Stimulated activated CD8-positive, alpha-beta memory T cell treated with anti-CD3 and anti-CD28 coated beads, Interleukin-15, amount 100 ng/mL, for 4 hours (primary cell): ENCODE measurements around the gene SLC7A8.

Source experiments
- DNase-seq, 2 donors: peaks; one replicate each; pipeline ENCODE4 v3.0.0-alpha.2; 2020; ENCODE audit warnings: low read depth in 2 of 2

Gene SLC7A8

DNA sequence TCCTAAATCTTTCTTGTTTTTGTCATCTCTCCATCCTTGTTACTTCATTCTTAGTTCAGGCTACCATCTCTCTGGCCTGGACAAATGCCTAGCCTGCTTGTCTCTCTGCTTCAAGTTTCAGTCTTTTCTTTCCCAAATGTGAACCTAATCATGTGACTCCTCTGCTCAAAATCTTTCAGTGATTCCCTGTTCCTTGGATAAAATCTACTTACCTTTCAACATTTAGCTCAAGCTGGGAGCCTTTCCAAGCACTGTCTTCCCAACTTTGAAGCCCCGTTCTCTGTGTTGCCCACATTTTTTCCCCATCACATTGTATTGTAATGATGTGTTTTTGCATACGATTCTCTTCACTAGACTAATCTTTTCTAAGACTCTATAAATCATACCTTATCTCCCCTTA, 24.7 kb downstream of the SLC7A8 start:
- no peak for DNase-seq

DNA sequence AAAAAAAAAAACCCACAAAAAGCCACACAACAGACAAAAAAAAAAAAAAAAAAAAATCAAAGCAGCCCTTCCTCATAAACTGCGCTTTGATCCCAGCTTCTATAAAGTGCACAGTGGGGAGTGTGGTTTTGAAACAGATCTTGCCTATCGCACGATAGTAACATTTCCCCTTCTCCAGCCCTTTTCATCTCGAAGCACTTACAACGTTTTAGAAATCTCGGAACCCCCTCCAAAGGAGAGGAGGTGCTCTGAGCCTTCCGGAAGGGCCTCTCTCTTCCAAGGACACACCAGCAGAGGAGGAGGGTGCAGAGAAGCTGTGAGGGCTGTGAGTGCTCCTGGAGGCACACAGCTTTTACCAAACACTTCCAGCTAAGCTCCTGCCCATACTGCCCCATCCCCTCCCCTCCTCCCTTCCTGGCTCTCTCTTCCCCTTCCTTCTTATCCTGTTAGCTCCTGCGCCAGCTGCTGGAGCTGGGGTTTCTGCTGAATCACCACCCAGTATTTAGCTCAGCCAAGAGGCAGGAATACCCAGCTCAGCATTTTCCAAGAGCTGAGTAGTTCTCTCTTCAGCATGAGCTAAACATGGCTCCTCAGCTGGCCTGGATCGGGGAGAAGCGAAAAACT, 28.4 kb downstream of the SLC7A8 start:
- DNase-seq = no peak

DNA sequence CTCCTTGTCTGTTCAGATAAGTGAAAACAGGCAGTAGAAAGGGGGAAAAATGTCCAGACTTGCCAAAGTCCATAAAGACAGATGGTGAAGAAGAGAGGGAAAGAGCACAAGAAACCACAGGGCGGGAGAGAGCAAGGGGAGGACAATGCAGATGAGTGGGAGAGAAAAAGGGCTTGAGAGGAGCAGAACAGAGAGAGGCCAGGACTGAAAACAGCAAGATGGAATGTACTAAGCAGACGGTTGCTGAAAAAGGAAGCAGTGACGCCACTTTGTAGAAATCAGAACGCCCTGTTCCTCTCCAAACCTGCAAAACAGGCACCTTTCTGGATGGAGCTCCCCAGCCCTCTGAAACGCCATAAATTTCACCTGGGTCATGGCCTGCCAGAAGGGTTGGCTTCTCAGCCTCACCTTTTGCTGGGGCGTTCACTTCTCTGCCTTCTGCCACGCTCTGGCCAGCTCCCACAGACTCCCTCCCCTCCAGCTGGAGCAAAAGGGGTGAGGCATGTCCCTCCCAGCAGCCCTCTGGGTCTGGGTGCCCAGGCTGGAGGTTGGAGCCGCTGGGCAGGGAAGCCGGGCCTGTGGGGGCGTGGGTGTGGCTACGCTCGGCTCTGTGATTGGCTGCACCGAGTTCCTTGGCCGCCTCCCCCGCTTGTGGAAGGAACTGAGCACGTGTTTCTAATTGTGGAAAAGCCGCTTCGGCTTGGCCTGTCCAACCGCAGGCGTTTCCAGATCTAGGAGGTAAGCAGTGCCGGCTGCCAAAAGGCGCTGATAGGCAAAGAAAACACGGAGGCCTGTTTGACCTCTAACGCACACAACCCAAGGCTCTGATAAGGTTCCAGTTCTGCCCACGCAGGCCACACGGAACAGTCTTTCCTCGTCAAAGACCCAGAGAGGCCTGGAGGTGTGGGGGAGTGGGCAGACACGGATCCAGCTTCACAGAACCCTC, 29.3 kb downstream of the SLC7A8 start:
- DNase-seq = no peak

DNA sequence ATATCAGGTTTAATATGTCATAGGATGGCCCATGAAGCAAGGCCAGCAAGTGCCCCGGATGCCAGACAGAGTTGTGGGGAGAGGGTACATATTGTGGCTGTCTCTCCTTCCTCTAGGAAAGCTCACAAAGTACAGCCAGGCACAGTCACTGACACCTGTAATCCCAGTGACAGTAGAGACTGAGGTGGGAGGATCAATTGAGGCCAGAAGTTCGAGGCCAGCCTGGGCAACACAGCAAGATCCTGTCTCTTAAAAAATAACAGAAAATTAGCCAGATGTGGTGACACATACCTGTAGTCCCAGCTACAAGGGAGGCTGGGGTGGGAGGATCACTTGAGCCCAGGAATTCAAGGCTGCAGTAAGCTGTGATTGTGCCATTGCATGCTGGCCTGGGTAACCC, 32.1 kb downstream of the SLC7A8 start:
- DNase-seq = no peak

DNA sequence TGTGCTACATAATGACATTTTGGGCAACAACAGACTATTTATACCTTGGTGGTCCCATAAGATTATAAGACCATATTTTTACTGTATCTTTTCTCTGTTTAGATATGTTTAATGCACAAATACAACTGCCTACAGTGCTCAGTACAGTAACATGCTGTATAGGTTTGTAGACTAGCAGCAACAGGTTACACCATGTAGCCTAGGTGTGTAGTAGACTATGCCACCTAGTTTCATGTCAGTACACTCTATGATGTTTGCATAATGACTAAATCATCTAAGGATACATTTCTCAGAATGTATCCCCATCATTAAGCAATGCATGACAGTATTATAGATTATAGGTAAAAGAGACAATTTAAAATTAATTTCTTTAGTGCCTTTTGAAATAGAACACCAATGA, 33.7 kb downstream of the SLC7A8 start:
- no peak for DNase-seq

DNA sequence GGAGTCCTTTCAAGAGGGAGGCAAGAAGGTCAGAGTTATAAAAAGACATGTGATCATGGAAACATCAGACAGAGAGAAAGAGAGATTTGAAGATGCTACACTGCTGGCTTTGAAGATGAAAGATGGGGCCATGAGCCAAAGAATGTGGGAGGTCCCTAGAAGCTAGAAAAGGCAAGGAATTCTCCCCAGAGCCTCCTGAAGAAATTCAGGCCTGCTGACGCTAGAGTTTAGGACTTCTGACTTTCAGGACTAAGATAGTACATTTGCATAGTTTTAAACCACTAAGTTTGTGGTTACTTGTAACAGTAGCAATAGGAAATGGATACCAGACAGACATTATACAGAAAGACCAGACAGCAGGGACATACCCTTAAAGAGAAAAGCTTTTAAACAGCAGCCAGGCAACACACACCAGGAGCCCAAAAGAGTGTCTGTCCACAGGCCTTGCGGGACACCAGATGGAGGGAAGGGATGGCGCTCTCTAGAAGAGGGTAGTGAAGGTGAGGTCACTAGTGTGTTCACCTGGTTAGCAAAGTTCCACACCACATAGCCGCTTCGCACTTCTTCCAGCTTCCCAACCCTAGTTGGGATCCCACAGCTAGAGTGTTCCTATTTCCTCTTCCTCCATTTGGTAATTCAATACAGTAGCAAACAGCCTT, 34.7 kb downstream of the SLC7A8 start:
- no peak for DNase-seq

DNA sequence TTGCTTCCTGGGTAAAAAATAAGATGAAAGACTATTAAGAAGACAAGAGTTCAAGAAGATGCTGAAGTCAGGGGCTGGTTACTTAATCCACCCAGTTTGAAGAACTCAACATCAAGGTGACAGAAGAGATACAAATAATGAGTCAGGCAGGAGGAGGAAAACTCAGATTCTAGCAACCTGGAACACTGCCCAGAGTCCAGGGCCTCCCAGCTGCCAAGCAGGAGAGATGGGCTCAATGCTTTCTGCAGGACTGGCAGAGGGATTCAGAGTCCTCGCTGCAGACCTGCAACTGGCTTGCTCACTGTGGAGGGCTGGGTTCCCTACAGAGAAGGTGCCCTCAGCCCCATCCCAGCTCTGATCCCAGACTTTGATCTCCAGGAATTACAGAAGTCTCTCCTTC, 35.8 kb downstream of the SLC7A8 start:
- no peak for DNase-seq

DNA sequence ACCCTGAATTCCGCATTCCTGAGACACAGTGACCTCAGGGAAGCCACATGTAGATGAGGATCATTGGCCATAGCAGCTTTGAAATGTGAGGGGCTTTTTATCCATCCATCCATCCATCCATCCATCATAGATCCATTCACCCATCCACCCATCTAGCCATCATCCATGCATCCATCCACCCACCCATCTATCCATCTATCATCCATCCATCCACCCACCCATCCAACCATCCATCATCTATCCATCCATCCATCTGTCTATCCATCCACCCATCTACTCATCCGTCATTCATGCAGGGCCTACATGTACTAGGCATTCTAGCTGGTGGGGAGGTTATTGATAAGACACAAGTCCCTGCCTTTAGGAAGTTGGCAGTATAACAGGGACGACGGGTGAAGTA, 36.5 kb downstream of the SLC7A8 start:
- no peak for DNase-seq

DNA sequence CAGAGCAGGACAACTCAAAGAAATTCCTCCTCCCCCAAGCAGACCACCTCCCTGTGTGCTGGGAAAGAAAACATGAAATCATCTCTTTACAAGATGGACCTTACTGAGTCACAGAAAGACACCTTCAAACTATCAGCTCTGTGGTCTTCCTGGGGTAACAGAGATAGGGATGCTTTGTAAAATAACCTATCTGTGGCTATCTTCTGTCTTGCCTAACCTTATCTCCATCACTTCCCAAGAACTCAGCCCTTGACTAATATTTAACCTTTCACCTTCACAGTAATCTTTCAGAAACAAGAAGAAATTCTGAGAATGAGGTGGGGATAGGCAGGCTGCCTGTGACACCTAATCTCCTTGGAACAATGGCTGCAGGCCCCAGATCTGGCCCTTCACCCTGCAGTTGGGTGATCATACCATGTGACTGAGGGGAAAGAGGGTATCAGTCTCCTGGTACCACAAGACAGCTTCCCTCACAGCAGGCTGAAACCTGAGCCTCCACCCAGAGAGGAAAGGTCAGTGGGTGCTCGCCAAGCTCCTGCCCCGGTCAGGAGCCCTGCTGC, 37.0 kb downstream of the SLC7A8 start:
- DNase-seq = no peak

DNA sequence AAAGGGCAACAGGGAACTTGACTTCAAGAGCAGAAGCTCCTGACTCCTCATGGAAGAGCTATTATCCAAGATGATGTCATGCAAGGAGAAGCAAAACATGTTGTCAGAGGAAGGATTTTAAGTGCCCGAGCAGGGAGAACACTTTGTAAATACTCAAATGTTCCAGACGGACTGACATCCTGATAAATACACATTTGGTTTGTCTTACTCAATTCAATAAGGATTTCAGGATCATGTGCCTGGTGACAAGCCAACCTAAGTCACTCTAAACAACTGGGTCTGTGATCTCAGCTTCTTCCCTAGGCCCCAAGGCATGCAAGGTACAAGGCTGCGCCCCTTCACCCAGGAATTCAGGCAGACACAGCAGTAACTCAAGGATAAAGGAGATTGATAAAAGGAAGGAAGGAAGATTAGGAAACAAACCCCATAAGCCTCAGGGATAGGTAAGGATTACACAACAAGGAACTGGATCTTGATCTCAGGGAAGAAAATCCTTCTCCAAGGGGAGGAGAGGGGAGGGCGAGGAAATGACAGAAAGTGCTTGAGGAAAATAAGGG, 37.6 kb downstream of the SLC7A8 start:
- DNase-seq = no peak

DNA sequence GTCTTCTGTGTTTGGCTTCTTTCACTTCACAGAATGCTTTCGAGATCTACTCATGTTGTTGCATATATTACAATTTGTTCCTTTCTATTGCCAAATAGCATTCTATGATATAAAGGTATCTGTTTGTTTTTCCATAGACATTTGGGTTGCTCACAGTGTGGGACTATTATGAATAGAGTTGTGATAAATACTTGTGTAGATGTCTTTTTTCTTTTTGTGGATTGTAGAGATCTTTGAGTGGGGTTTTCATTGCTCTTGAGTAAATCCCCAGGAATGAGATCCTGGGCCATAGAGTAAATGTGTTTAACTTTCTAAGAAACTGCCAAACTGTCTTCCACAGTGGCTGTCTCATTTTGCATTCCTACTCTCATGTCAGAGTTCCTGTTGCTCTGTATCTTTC, 39.5 kb downstream of the SLC7A8 start:
- no peak for DNase-seq

DNA sequence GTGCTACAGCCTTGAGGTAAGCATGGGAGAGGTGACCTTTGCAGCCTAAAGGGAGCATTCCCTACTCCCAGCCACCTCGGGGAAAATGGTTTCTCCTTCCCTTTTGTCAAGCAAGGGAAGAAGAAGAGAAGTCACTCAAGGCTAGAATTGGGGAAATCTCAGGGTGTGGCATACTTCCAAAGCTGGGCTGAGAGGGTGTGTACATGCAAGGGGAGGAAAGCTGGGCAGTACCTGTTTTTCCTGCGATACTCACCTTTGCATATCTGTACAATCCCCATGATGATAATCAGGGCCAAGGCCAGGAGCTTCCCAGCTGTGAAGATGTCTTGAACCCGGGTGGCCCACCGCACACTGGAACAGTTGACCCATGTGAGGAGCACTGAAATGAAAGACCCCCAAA, 40.6 kb downstream of the SLC7A8 start:
- no peak for DNase-seq

DNA sequence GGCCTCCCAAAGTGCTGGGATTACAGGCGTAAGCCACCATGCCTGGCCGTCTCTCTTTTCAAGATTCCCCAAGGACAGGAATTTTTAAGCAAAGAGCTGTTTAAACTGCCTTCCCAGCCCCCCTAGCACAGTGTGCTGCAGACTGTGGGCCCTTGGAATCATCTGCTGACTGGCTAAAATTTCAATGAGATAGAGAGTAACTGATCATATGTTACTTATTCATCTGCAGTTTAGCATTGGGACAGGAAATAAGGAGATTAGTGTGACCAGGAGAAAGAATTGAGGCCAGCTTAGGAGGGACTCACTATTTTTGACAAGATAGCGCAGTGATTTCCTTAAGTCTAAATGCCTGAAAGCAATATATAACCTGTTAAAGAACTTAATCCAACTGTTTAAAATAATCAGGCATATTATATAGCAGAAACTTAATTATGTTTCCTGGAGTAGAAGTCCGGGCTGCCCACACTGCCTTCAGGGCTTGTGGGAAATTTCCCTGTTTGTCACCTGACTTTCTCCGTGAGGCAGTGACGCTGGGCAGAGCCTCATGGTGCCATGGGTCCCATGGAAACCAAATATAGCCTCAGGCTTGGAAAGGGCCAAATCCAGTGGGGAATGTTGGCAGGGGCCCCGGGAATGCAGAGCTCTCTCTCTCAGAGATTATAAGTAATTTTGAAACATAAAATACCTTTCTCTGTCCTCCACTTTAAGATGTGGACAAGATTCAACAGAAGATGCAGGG, 41.6 kb downstream of the SLC7A8 start:
- no peak for DNase-seq

DNA sequence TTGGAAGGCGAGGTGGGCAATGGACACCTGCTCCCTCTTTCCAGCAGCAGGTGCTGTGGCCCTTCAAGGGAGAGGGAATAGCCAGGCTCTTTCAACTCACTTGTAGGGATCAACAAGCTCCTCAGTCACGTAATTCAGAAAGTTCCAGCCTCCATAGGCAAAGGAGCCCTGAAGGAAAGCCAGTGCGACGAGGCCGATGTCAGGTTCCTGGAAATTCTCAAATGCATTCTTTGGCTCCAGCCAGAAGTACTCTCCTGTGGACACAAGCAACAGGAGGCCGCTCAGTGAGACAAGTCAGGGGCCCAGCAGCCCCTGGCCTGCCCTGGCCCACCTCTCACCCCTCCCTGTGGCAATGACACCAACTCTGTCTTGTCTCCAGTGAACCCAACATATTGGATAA, 43.1 kb downstream of the SLC7A8 start:
- no peak for DNase-seq

DNA sequence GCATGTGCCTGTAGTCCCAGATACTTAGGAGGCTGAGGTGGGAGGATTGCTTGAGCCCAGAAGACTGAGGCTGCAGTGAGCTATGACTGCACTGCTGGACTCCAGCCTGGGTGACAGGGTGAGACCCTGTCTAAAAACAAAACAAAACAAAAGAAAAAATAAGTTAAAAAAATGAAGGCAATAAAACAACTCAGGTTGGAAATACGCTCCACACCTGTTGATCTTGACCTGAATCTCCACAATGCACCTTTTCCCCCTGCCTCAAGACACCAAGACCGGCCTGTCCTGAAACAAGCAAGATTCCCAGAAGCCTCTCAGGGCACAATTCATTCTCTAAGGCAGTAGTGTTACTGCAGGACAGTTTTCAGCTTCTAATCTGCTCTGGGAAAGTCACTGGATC, 43.6 kb downstream of the SLC7A8 start:
- no peak for DNase-seq

DNA sequence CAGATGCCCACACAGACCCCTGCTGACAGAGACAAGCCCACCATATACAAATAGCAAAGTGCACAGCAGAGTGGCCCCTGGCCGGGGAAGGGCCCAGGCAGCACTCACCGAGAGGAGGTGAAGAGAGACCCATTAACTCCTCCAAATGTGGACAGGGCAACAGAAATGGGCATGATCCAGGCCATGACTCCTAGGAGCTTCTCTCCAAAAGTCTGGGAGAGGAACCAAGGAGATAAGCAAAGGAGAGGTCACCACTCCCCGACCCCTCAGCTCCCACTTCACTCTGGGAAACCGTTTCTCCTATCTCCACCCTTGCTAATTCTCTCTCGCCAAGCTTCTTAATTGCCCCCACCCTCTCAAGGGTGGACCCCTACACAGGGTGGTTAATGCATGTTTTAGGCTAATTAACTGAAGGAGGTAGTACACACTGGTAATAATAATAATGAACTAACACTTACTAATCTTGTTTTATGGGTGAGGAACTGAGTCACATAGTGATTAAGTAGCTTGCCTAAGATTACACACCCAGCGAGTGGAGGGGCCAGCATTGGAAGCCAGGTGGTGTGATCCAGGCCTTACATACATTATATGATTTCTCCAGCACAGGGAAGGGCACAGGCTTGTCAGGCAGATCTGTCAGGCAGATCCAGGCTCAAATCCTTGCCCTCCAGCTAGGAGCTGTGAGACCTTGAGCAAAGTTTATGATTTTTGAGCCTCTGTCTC, 45.5 kb downstream of the SLC7A8 start:
- DNase-seq = no peak

DNA sequence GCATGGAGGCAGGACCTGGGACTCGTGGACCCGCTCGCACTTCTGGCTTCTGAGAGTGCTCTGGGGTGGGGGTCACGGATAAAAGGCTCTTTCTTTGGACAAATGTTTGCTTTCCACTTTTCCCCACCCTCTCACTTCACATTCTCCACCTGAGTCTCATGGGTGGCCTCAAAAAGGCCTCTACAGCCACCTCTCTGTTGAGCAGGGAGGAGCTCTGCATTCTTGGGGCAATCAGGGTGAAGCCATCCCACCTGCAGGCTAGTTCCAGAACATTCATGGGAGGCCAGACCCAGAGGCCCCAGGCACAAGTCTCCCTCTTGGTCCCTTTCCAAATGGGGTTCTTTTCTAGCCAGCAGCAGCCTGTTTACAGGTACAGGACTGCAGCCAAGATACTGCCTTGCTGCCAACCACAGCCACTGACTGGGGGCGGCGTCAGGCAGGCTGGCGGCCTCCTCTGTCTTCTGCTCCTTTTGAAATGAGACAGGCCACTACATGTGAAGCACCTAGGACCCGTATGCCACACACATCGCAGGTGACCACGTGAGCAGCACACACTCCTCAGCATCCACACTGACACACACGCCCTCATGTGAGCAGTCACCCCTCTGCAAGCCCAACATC, 46.2 kb downstream of the SLC7A8 start:
- DNase-seq = no peak

DNA sequence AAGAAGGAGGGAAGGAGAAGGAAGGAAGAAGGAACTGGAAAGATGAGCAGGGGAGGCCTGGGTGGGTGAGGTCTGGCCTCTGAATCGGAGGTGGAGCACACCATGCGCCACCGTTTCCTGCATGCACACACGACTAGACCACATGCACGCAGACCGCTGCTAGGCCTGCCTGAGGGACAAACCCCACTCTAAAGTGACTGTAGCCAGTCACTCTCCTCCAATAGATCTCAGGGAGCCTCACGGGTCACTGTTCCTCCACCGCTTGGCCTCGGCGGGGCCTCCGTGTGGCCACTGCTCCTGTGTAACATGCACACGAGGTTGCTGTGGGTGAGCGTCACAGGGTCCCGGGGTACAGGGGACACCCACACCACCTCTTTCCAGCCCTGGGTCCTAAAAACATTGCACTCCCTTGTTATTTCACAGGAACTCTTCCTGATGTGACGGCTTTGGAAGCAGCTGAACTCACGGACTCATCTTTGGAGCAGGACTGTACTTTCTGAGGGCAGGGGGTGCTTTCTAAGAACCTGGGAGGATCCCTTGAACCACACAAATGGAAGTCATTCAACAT, 46.8 kb downstream of the SLC7A8 start:
- no peak for DNase-seq

DNA sequence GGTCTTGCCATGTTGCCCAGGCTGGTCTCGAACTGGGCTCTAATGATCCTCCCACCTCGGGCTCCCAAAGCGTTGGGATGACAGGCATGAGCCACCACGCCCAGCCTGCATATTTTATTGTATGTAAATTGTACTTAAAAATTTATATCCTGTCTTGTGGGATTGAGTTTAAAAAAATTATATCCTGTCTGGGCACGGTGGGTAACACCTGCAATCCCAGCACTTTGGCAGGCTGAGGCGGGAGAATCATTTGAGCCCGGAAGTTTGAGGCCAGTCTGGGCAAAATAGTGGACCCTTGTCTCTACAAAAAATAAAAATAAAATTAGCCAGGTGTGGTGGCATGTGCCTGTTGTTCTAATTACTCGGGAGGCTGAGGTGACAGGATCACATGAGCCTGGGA, 50.5 kb downstream of the SLC7A8 start:
- no peak for DNase-seq

DNA sequence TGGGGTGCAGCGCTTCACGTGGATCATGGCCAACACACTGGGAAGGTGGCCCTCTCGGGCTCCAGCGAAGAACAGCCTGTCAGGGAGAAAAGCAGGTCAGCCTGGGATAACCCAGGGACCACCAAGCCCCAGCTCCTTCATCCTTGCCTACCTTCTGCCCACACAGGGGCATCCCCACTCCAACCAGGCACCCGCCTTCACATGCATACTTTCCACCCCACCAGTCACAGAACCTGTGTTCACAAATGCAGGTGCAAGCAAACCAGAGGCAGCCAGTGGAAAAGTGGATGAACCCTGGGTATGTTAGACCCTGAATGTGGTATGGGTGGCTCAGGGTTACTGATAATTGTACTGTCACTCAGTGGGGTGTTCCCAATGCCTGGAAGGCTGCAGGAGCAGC, 52.0 kb downstream of the SLC7A8 start:
- no peak for DNase-seq
